Stimulated activated CD8-positive, alpha-beta memory T cell treated with anti-CD3 and anti-CD28 coated beads, Interleukin-12 subunit alpha, Interleukin-12 subunit beta, amount 100 ng/mL, for 4 hours (primary cell): ENCODE data around the gene LPIN1.

Experiments used
- DNase-seq: peaks from one replicate; pipeline ENCODE4 v3.0.0-alpha.2; 2020; ENCODE audit warnings: low read depth

LPIN1 gene

GRCh38 chr2:11786191-11786590 lies 39.8 kb downstream of the LPIN1 start:
- no peak for DNase-seq

DNA sequence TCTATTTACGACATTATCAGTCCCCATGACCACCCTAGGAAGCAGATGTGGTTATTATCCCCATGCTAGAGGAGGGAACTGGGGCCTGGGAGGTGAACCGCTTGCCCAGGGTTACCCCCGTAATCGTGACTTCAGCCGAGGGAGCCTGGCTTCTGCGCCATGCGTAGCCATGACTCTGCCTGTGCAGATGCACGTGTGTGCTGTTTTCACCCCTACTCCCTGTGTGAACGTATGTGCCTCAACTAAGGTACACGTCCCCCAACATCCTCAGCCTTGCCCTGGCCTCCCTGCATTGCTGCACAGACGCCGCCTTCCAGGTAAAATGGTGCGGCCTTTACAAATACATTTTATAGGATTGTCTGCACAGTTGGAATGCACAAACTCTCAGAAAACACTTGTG lies 40.2 kb downstream of the LPIN1 start:
- no peak for DNase-seq

GRCh38 chr2:11787991-11788390 lies 41.6 kb downstream of the LPIN1 start:
- no peak for DNase-seq

DNA sequence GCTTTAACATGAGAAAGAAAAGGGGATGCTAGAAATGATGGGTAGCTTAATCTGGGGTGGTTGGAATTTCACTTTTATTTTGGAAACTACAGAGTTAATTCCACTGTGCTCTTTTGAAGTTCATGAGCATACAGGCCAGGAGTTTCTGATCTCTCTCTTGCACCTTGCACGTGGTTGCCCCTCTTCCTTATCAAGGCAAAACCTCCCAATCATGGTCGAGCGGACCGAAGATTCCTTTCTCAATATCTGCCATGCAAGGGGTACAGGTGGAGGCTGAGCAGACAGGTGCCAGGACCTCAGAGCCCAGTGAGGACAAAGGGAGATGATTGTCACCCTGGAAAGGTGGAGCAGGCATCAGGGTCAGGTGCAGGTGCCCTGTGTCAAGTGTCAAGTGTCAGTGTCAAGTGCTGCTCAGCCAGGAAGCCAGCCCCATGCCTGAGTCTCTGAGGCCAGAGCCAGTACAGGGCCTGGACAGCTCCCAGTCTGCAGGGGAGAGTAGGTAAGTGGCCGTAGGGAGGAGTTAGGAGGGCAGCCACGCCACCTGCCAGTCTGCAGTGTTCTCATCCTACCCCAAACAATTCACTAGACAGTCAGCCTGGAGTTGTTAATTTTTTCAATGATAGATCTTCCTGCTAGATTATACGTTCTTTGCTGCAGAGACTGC lies 42.2 kb downstream of the LPIN1 start:
- DNase-seq, result no peak

- no peak for DNase-seq
Observed at GRCh38 chr2:11789243-11789642, 42.8 kb downstream of the LPIN1 start.

- DNase-seq, result no peak
Observed at GRCh38 chr2:11790228-11790627, 43.8 kb downstream of the LPIN1 start.

DNA sequence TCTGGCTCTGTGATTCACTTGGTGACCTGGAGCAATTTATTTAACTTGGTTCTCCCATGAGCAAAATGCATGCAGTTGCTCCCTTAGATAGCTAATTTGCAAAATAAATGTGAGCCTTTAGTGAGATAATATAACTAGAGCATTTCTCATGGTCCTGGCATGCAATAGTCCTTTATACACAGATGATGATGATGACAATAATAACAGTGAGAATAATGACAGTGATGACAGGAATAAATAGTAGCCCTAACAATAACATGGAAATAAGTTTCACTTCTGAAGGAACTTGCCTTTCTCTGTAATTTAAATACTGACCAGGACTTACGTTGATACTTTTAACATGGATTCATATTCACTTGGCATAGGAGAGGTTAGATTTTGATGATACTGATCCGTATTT lies 49.2 kb downstream of the LPIN1 start:
- DNase-seq, result no peak

DNA sequence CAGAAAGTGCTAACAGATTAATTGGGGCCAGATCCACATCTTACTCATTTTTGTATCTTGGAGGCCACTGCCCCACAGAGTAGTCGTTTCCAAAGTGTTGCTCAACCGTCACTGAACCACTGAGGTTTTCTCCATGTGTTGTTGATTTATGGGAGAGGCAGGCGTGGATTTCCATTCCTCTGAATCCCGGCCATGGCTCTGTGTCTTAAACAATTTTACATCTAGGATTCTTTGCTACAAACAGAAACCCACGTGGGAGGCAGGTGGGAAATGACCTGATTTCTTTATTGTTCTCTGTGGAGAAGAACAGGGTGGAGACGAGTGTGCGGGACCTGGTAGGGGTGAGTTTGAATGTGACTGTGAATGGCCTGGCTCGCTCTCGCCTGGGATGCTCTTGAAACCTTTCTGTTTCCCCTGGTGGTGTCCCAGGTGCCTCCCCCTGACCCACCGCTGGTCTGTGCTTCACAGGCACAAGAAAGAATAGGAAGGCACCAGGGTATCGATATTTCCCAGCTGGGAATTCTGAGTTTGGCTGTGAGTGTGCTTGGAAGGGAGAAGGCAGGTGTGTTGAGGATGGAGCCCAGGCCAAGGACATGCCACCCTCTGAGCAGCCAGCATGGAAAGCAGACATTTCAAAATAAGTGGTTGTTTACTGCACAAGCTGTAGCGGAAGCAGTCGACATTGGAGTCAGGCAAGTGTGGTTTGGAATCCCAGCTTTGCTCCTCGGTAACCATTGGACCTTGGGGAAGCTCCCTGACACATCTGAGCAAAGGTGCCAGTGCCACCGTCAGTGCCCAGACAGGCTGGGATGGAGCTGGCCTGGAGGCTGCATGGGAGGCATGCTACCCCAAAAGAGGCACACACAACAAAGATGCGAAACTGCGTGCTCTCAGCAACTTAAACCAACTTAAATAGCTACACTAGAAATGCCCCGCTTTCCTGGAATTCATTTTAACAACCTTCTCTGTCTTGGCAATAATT lies 50.0 kb downstream of the LPIN1 start:
- no peak for DNase-seq

DNA sequence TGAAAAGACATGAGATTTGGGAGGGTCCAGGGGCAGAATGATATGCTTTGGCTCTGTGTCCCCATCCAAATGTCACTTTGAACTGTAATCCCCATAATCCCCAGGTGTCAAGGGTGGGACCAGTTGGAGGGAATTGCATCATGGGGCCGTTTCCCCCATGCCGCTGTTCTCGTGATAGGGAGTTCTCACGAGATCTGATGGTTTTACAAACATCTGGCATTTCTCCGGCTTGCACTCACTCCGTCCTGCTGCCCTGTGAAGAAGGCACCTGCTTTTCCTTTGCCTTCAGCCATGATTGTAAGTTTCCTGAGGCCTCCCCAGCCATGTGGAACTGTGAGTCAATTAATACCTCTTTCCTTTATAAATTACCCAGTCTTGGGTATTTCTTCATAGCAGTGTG lies 51.4 kb downstream of the LPIN1 start:
- DNase-seq, result no peak

GRCh38 chr2:11798701-11799435 lies 52.4 kb downstream of the LPIN1 start:
- DNase-seq, result no peak

DNA sequence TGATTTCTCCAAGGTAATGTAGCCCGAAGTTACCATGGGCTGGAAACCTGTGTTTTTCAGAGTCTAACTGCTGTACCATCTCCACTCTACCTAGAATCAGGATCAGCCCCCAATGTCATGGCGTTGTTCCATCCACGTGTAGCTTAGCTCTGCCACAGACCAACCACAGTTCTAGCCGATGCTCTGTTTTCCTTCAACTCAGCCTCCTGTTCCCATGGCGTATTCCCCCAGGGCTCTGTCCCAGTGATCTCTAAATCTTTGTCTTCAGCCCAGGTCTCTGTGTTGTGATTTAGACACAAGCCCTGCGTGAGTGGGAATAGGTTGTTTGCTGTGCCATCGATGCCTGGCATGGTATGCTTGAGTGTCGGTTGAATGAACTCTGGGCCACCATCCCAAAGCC lies 53.4 kb downstream of the LPIN1 start:
- no peak for DNase-seq

GRCh38 chr2:11802782-11803191 lies 56.4 kb downstream of the LPIN1 start:
- DNase-seq, result no peak

GRCh38 chr2:11805024-11805423 lies 58.6 kb downstream of the LPIN1 start:
- DNase-seq, result no peak

- no peak for DNase-seq
Observed at GRCh38 chr2:11805920-11806319, 59.5 kb downstream of the LPIN1 start.

GRCh38 chr2:11807156-11808015 lies 61.0 kb downstream of the LPIN1 start:
- DNase-seq, result no peak

DNA sequence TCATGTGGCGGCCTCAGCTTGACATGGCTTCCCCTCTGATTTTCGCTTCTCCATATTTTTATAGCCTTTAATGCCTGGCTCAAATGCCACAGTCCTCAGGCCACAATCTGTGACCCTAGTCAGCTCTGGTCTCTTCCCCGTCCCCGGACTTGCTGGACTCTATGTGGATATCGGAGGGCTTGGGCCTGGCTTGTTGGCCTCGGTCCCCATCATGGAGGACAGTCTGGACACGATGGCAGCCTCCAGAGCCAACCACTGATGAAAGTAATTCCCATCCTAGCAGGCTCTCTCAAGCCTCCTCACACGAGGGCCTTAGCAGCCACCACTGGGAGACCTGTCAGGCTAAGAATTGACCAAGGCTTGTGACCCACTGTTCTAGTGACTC lies 61.6 kb downstream of the LPIN1 start:
- DNase-seq, result no peak

DNA sequence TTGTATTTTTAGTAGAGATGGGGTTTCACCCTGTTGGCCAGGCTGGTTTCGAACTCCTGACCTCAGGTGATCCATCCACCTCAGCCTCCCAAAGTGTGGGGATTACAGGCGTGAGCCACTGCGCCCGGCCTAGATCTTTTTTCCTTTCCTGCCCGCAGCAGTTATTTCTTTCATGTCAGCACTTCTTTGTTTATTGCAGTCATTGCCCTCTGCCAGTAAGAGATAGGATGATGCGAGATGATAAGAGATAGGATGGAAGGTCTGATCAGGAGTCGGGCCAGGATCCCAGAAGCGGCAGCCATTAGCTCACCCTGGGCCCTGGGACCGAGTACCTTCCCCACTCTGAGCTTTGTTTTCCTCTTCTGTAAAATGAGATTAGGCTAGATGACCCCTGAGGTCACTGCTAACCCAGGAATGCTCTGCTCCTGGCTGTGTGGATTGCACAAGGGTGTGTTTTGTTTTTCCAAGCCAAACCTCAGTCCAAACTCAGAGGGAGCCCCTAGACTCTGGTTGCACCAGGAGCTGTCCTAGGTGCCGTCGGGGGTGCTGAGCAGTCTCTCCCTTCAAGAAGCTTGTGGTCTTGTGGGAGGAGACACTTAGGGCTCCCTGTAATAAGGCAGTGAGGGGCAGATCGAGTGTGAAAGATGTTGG lies 63.3 kb downstream of the LPIN1 start:
- no peak for DNase-seq

GRCh38 chr2:11810237-11810977 lies 64.0 kb downstream of the LPIN1 start:
- no peak for DNase-seq

GRCh38 chr2:11811036-11811654 lies 64.7 kb downstream of the LPIN1 start:
- no peak for DNase-seq
